Mesothelial cell of epicardium (in vitro differentiated cells): ENCODE results near the gene SLC43A2. TPM values are rescaled to one million over a fixed set of nuclear protein-coding genes. Genes with fewer than 3 reads are reported as not detected.

ENCODE experiments used
- DNase-seq, 2 experiments: peaks; one replicate each; pipeline ENCODE4 v3.0.0; 2021; ENCODE audit warnings: low spot score in 2 of 2; ENCODE audit not compliant: unreplicated experiment in 2 of 2
- H3K27ac Mint-ChIP-seq: 2 replicates; pipeline ENCODE4 v1.8.0; 2021; ENCODE audit warnings: mixed read lengths
- H3K27me3 Mint-ChIP-seq: 2 replicates; pipeline ENCODE4 v1.8.0; 2021; ENCODE audit warnings: low read depth, mixed read lengths
- H3K36me3 Mint-ChIP-seq: 2 replicates; pipeline ENCODE4 v1.8.0; 2021; ENCODE audit warnings: mixed read lengths
- H3K4me1 Mint-ChIP-seq: 2 replicates; pipeline ENCODE4 v1.8.0; 2021; ENCODE audit warnings: mixed read lengths
- H3K4me3 Mint-ChIP-seq: 2 replicates; pipeline ENCODE4 v1.8.0; 2021; ENCODE audit warnings: mild to moderate bottlenecking, moderate library complexity, mixed read lengths
- H3K9me3 Mint-ChIP-seq: 2 replicates; pipeline ENCODE4 v1.8.0; 2021; ENCODE audit warnings: mixed read lengths
- total RNA-seq: library from RNA; stranded (reverse); gene quantifications from 3 replicates; pipeline ENCODE4 v1.2.1, GENCODE V29; 2021
- TF ChIP-seq, protein P1 (sequence below): fragments of 200-600 bp; sonication (generic); IDR thresholded peaks from one replicate; pipeline ENCODE4 v1.5.0; 2021; ENCODE audit warnings: antibody characterized with exemption; ENCODE audit not compliant: unreplicated experiment

Gene SLC43A2
- total RNA-seq, 1 donor from 2014 or later: 12.4 TPM

DNA sequence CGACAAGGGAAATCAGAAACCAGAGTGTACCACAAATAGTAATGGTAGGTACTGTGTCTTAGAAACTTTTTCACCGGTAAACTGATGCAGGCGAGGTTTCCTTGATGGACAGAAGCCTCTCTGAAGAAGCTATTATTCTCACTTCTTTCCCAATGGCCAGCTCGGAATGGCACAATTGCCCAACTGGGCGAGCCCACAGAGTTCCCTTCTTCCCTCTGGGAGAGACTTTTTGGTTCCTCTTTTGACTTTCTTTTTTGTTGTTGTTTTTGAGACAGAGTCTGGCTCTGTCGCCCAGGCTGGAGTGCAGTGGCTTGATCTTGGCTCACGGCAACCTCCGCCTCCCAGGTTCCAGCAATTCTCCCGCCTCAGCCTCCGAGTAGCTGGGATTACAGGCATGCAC lies 16.9 kb downstream of the SLC43A2 start:
- Mint-ChIP-seq H3K27ac (no peak overlapping the region), H3K4me3 (no peak overlapping the region), H3K9me3 (no peaks in the 10 kb centered on the region), H3K27me3 (no peaks in the 10 kb centered on the region), H3K36me3 (no peaks in the 10 kb centered on the region), H3K4me1 (no peaks in the 10 kb centered on the region)
- DNase-seq: no peak
- TF ChIP-seq, protein P1, sequence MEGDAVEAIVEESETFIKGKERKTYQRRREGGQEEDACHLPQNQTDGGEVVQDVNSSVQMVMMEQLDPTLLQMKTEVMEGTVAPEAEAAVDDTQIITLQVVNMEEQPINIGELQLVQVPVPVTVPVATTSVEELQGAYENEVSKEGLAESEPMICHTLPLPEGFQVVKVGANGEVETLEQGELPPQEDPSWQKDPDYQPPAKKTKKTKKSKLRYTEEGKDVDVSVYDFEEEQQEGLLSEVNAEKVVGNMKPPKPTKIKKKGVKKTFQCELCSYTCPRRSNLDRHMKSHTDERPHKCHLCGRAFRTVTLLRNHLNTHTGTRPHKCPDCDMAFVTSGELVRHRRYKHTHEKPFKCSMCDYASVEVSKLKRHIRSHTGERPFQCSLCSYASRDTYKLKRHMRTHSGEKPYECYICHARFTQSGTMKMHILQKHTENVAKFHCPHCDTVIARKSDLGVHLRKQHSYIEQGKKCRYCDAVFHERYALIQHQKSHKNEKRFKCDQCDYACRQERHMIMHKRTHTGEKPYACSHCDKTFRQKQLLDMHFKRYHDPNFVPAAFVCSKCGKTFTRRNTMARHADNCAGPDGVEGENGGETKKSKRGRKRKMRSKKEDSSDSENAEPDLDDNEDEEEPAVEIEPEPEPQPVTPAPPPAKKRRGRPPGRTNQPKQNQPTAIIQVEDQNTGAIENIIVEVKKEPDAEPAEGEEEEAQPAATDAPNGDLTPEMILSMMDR: no peak

DNA sequence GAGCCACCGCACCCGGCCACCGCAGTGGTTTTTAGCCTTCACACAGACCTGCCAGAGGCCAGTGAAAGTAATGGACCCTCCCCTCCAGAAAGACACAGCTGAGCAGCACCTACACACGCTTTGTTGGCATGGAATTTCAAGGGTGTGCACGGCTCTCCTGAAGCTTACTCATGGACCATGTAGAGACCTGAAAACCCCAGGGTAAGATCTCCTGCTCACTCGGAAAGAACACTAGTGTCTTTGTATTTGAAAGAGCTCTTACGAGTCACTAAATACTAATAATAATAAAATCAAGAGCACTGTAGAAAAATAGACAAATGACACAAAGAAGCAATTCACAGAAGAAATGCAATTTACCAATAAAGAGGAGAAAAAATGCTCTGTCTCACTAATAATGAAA lies 20.0 kb downstream of the SLC43A2 start:
- Mint-ChIP-seq H3K4me1 (peaks cover 3% of the 10 kb centered on the region), H3K4me3 (no peak overlapping the region), H3K36me3 (no peaks in the 10 kb centered on the region), H3K27me3 (no peaks in the 10 kb centered on the region), H3K27ac (no peak overlapping the region), H3K9me3 (no peaks in the 10 kb centered on the region)
- no peak for DNase-seq
- TF ChIP-seq, protein P1: no peak

DNA sequence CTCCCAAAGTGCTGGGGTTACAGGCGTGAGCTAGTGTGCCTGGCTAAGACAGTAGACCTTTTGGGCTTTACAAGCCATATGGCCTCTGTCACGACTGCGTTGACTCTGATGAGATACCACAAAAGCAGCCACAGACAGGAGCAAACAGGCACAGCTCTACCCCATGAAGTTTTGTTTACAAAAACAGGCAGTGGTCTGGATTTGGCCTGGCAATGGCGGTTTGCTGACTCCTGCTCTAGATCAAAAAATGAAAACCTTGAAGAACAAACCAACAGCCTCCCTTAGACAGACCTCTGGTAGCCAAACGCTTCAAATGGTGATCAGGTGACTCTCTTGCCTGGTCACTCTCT lies 20.7 kb downstream of the SLC43A2 start:
- DNase-seq: no peak
- Mint-ChIP-seq H3K27ac (no peak overlapping the region), H3K36me3 (no peaks in the 10 kb centered on the region), H3K4me1 (peaks cover 3% of the 10 kb centered on the region), H3K4me3 (no peak overlapping the region), H3K9me3 (no peaks in the 10 kb centered on the region), H3K27me3 (no peaks in the 10 kb centered on the region)
- TF ChIP-seq, protein P1: no peak

DNA sequence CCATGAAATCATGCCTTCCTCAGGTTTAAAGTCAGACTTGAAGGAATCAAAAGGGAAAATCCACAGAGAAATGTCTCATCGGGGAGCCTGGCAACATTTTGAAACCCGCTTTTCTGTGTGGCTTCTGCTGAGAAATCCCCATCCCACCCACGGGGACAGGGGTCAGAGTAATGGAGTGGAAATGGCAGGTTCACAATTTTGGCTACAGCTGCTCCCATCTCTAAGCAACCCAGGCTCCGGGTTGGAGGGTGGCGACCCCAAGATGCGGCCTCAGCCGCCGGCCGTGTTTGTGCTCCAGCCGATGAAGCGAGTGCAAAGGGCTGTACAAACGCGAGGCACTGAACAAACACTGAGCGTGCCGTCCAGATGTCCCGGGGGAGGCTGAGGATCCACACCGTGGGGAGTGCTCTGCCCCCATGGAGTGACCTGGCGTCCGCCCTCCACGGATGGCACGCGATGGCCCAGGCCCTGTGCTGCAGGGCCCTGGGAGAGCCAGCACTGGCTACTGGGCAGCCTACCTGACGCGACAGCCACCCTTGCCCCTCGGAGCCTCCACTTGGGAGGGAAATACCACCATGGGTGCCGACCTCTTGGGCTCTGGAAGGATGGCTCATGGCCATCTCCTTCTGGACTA lies 22.2 kb downstream of the SLC43A2 start:
- peaks cover 3% of the 10 kb centered on the region for H3K9me3 Mint-ChIP-seq
- H3K27me3 Mint-ChIP-seq: no peaks in the 10 kb centered on the region
- DNase-seq: no peak
- H3K36me3 Mint-ChIP-seq: no peaks in the 10 kb centered on the region
- no peak overlapping the region for H3K4me3 Mint-ChIP-seq
- H3K4me1 Mint-ChIP-seq: peaks cover 3% of the 10 kb centered on the region
- TF ChIP-seq, protein P1: no peak
- no peak overlapping the region for H3K27ac Mint-ChIP-seq

DNA sequence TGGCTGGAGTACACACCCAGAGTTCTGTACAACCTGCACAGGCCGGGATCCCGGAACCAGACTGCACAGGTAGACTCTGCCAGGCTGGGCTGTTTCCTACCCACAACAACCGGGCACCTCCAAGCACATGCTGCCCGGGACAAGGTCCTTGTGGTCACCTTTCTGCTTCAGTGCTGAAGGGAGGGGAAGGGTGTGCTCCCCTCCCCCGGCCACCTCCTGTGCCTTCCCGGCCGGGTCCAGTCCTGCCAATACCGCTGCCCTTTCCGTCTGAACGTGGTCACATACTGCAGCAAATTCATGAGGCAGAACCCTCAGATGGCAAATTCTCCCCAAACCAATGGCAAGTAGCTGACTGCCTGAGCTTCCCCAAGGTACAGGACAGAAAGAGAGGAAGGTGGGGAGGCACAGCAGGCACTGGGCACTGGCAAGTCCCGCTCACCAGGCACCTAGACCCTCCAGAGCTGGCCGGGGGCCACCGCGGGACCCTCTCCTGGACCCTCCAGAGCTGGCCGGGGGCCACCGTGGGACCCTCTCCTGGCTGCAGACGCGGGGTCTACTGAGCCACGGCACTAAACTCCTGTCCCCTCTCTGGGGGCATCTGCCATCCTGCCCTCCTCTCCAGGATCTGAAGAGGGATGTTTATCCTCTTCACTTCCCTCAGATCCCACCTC lies 22.8 kb downstream of the SLC43A2 start:
- Mint-ChIP-seq H3K27ac (no peak overlapping the region), H3K4me3 (no peak overlapping the region), H3K4me1 (peaks cover 3% of the 10 kb centered on the region)

More for the DNA sequence above, 22.8 kb downstream of the SLC43A2 start:
- Mint-ChIP-seq H3K9me3 (peaks cover 8% of the 10 kb centered on the region), H3K27me3 (no peaks in the 10 kb centered on the region), H3K36me3 (no peaks in the 10 kb centered on the region)
- TF ChIP-seq, protein P1: no peak
- no peak for DNase-seq
